ENCODE measurements around the gene HNF1A.

DNA sequence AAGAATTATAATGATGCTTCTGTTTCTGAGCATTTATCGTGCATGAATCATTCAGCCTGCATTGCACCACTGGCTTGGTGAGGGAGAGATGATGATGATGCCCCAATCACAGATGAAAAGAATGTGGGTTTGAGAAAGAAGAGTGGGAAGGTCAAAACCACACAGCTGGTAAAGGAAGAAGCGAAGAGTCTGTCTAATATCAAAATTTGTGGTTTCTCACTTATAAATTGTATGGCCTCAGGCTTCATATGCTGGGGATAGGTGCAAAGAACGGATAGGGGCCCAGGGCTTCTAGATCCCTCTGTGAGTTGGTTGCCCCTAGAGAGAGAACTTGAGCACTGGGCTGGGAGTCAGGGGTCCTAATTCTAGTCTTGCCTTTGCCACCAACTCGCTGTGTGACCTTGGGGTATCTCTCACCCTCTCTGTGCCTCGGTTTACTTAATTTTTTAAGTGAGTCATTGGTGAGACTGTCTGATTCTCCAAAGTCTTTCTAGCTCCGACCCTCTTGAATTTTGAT, 58.5 kb downstream of the HNF1A start:
- no peak for TF ChIP-seq EZH2 (IDR thresholded peaks at IDR 0.05; ENCODE audit: borderline replicate concordance, low read length)
- TF ChIP-seq, protein P1, sequence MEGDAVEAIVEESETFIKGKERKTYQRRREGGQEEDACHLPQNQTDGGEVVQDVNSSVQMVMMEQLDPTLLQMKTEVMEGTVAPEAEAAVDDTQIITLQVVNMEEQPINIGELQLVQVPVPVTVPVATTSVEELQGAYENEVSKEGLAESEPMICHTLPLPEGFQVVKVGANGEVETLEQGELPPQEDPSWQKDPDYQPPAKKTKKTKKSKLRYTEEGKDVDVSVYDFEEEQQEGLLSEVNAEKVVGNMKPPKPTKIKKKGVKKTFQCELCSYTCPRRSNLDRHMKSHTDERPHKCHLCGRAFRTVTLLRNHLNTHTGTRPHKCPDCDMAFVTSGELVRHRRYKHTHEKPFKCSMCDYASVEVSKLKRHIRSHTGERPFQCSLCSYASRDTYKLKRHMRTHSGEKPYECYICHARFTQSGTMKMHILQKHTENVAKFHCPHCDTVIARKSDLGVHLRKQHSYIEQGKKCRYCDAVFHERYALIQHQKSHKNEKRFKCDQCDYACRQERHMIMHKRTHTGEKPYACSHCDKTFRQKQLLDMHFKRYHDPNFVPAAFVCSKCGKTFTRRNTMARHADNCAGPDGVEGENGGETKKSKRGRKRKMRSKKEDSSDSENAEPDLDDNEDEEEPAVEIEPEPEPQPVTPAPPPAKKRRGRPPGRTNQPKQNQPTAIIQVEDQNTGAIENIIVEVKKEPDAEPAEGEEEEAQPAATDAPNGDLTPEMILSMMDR (conservative IDR thresholded peaks at IDR 0.05 in 1 of 2, IDR thresholded peaks at IDR 0.05 in 1 of 2; ENCODE audit: extremely low read depth in 1 of 2, insufficient read depth in 1 of 2, low read depth in 1 of 2, low read length in 2 of 2) = no peak

Data from mammary epithelial cell (primary cell).